ENCODE measurements around the gene TGFBR2.

The TGFBR2 gene

GRCh38 chr3:30702828-30703397 is 96.5 kb downstream of the TGFBR2 start:
- H3K36me3 ChIP-seq (ENCODE audit: control insufficient read depth, insufficient read depth, low read length): no peaks in the 10 kb centered on the region
- no peaks in the 10 kb centered on the region for H3K27me3 ChIP-seq (replicated peaks; ENCODE audit: control insufficient read depth, insufficient read depth, low read length)
- no peak overlapping the region for H3K4me3 ChIP-seq (replicated peaks; ENCODE audit: low read depth, low read length)
- no peak for TF ChIP-seq CTCF (IDR thresholded peaks at IDR 0.05; ENCODE audit: insufficient read depth, low read length, poor library complexity, severe bottlenecking)
- DNase-seq (ENCODE audit: extremely low read depth, insufficient read length): no peak

GRCh38 chr3:30704931-30705890 is 98.8 kb downstream of the TGFBR2 start:
- H3K36me3 ChIP-seq (ENCODE audit: control insufficient read depth, insufficient read depth, low read length): no peaks in the 10 kb centered on the region
- no peak for TF ChIP-seq CTCF (IDR thresholded peaks at IDR 0.05; ENCODE audit: insufficient read depth, low read length, poor library complexity, severe bottlenecking)
- no peak overlapping the region for H3K4me3 ChIP-seq (replicated peaks; ENCODE audit: low read depth, low read length)
- no peaks in the 10 kb centered on the region for H3K27me3 ChIP-seq (replicated peaks; ENCODE audit: control insufficient read depth, insufficient read depth, low read length)
- DNase-seq (ENCODE audit: extremely low read depth, insufficient read length): no peak

DNA sequence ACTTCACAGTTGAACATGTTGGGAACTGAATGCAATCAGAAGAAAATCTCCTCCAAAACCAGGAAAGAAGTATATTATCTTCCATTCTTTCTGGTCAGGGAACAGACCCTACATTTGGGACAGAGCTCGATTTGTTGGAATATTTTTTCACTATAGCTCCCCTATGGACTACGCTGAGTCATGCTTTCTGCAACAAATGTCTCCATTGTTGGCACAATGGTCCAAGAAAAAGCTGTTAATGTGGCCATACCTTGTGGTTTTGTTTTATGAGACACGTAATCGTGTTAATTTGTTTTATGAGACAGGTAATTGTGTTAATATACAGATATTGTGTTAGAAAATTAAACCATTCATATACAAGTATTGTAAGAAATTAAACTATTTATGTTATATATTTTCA is 101.4 kb downstream of the TGFBR2 start:
- no peaks in the 10 kb centered on the region for H3K27me3 ChIP-seq (replicated peaks; ENCODE audit: control insufficient read depth, insufficient read depth, low read length)
- no peaks in the 10 kb centered on the region for H3K36me3 ChIP-seq (ENCODE audit: control insufficient read depth, insufficient read depth, low read length)
- TF ChIP-seq CTCF (IDR thresholded peaks at IDR 0.05; ENCODE audit: insufficient read depth, low read length, poor library complexity, severe bottlenecking): no peak
- H3K4me3 ChIP-seq (replicated peaks; ENCODE audit: low read depth, low read length): no peak overlapping the region
- DNase-seq (ENCODE audit: extremely low read depth, insufficient read length): no peak

DNA sequence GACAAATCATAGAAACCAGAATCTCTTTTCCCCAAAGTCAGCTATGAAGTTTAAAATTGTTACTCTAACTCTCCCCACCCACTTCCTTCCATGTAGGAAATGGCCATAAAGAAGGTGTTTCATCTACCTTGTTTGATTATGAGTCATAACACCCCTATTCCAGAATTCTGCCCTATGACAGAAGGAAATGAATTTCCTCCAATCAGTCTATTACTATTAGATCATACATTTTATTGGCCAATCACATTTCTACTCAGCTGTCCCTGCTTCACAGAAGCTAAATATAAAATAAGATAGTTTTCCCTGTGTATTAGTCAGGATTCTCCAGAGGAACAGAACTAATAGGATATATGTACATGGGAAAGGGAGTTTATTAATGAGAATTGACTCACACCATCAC is 102.1 kb downstream of the TGFBR2 start:
- Histone ChIP-seq H3K36me3 (ENCODE audit: control insufficient read depth, insufficient read depth, low read length) (no peaks in the 10 kb centered on the region), H3K4me3 (replicated peaks; ENCODE audit: low read depth, low read length) (no peak overlapping the region), H3K27me3 (replicated peaks; ENCODE audit: control insufficient read depth, insufficient read depth, low read length) (no peaks in the 10 kb centered on the region)
- DNase-seq (ENCODE audit: extremely low read depth, insufficient read length): no peak
- TF ChIP-seq CTCF (IDR thresholded peaks at IDR 0.05; ENCODE audit: insufficient read depth, low read length, poor library complexity, severe bottlenecking): no peak

- DNase-seq (ENCODE audit: extremely low read depth, insufficient read length): no peak
- Histone ChIP-seq H3K27me3 (replicated peaks; ENCODE audit: control insufficient read depth, insufficient read depth, low read length) (no peaks in the 10 kb centered on the region), H3K4me3 (replicated peaks; ENCODE audit: low read depth, low read length) (no peak overlapping the region), H3K36me3 (ENCODE audit: control insufficient read depth, insufficient read depth, low read length) (no peaks in the 10 kb centered on the region)
- TF ChIP-seq CTCF (IDR thresholded peaks at IDR 0.05; ENCODE audit: insufficient read depth, low read length, poor library complexity, severe bottlenecking): no peak
These were observed 103.6 kb downstream of the TGFBR2 start for GRCh38 chr3:30710017-30710416.
